ENCODE data around the gene THEMIS2. TPM values are rescaled to one million over a fixed set of nuclear protein-coding genes. Genes with fewer than 3 reads are reported as not detected.

THEMIS2 gene
- total and polyA plus RNA-seq, 9 donors: 2.8 to 5.8 (median 3.2) TPM

- no peaks in the 10 kb centered on the region for H3K36me3 ChIP-seq (ENCODE audit: control insufficient read depth, insufficient read depth, low read length)
- H3K4me3 ChIP-seq (ENCODE audit: low read length): peak overlapping the region; percentile 8
- H3K9me3 ChIP-seq (replicated peaks; ENCODE audit: control insufficient read depth, low read depth, low read length): no peaks in the 10 kb centered on the region
- peaks cover 26% of the 10 kb centered on the region for H3K4me1 ChIP-seq (ENCODE audit: control insufficient read depth, insufficient read depth, low read length)
- peak; percentile 38 for DNase-seq
- 71% methylated on average over 6 of the region's 16 CpGs for WGBS (ENCODE audit: insufficient coverage)
- peak overlapping the region; percentile 55 for H3K27ac ChIP-seq (ENCODE audit: low read length)
- peaks cover 23% of the 10 kb centered on the region for H3K27me3 ChIP-seq (ENCODE audit: control insufficient read depth, insufficient read depth, low read length)
These were observed 1.5 kb downstream of the THEMIS2 start for GRCh38 chr1:27873671-27874384.

- H3K4me3 ChIP-seq (ENCODE audit: low read length): no peak overlapping the region
- H3K27me3 ChIP-seq (ENCODE audit: control insufficient read depth, insufficient read depth, low read length): peaks cover 22% of the 10 kb centered on the region
- no peak overlapping the region for H3K27ac ChIP-seq (ENCODE audit: low read length)
- WGBS (ENCODE audit: insufficient coverage): 81% methylated on average over 18 of the region's 18 CpGs
- no peaks in the 10 kb centered on the region for H3K36me3 ChIP-seq (ENCODE audit: control insufficient read depth, insufficient read depth, low read length)
- DNase-seq: no peak
- H3K4me1 ChIP-seq (ENCODE audit: control insufficient read depth, insufficient read depth, low read length): peaks cover 31% of the 10 kb centered on the region
- H3K9me3 ChIP-seq (replicated peaks; ENCODE audit: control insufficient read depth, low read depth, low read length): no peaks in the 10 kb centered on the region
These were observed 4.2 kb downstream of the THEMIS2 start for GRCh38 chr1:27876341-27877114.

- Histone ChIP-seq H3K9me3 (replicated peaks; ENCODE audit: control insufficient read depth, low read depth, low read length) (no peaks in the 10 kb centered on the region), H3K4me1 (ENCODE audit: control insufficient read depth, insufficient read depth, low read length) (peaks cover 27% of the 10 kb centered on the region), H3K36me3 (ENCODE audit: control insufficient read depth, insufficient read depth, low read length) (no peaks in the 10 kb centered on the region), H3K27ac (ENCODE audit: low read length) (no peak overlapping the region), H3K4me3 (ENCODE audit: low read length) (no peak overlapping the region), H3K27me3 (ENCODE audit: control insufficient read depth, insufficient read depth, low read length) (peaks cover 17% of the 10 kb centered on the region)
- DNase-seq: no peak
- WGBS (ENCODE audit: insufficient coverage): no CpG with 5 or more reads among the region's 2 CpGs
These were observed 4.7 kb downstream of the THEMIS2 start for GRCh38 chr1:27877115-27877416.

- Histone ChIP-seq H3K27ac (ENCODE audit: low read length) (no peak overlapping the region), H3K36me3 (ENCODE audit: control insufficient read depth, insufficient read depth, low read length) (no peaks in the 10 kb centered on the region)
- DNase-seq: no peak
These were observed 5.7 kb downstream of the THEMIS2 start for GRCh38 chr1:27878039-27878438.

GRCh38 chr1:27878787-27879335 is 6.5 kb downstream of the THEMIS2 start:
- Histone ChIP-seq H3K4me1 (ENCODE audit: control insufficient read depth, insufficient read depth, low read length) (peaks cover 14% of the 10 kb centered on the region), H3K9me3 (replicated peaks; ENCODE audit: control insufficient read depth, low read depth, low read length) (no peaks in the 10 kb centered on the region), H3K27me3 (ENCODE audit: control insufficient read depth, insufficient read depth, low read length) (peaks cover 2% of the 10 kb centered on the region), H3K36me3 (ENCODE audit: control insufficient read depth, insufficient read depth, low read length) (no peaks in the 10 kb centered on the region), H3K27ac (ENCODE audit: low read length) (no peak overlapping the region), H3K4me3 (ENCODE audit: low read length) (no peak overlapping the region)
- no peak for DNase-seq
- 36% methylated on average over 7 of the region's 8 CpGs for WGBS (ENCODE audit: insufficient coverage)

More at GRCh38 chr1:27878039-27878438, 5.7 kb downstream of the THEMIS2 start:
- Histone ChIP-seq H3K9me3 (replicated peaks; ENCODE audit: control insufficient read depth, low read depth, low read length) (no peaks in the 10 kb centered on the region), H3K27me3 (ENCODE audit: control insufficient read depth, insufficient read depth, low read length) (peaks cover 10% of the 10 kb centered on the region), H3K4me3 (ENCODE audit: low read length) (no peak overlapping the region), H3K4me1 (ENCODE audit: control insufficient read depth, insufficient read depth, low read length) (peaks cover 20% of the 10 kb centered on the region)
- WGBS (ENCODE audit: insufficient coverage): 88% methylated on average over 2 of the region's 4 CpGs

GRCh38 chr1:27879374-27880082 is 7.2 kb downstream of the THEMIS2 start:
- Histone ChIP-seq H3K4me3 (ENCODE audit: low read length) (no peak overlapping the region), H3K9me3 (replicated peaks; ENCODE audit: control insufficient read depth, low read depth, low read length) (no peaks in the 10 kb centered on the region), H3K36me3 (ENCODE audit: control insufficient read depth, insufficient read depth, low read length) (no peaks in the 10 kb centered on the region), H3K4me1 (ENCODE audit: control insufficient read depth, insufficient read depth, low read length) (peaks cover 14% of the 10 kb centered on the region), H3K27me3 (ENCODE audit: control insufficient read depth, insufficient read depth, low read length) (no peaks in the 10 kb centered on the region), H3K27ac (ENCODE audit: low read length) (no peak overlapping the region)
- no peak for DNase-seq
- WGBS (ENCODE audit: insufficient coverage): 79% methylated on average over 7 of the region's 10 CpGs

- Histone ChIP-seq H3K9me3 (replicated peaks; ENCODE audit: control insufficient read depth, low read depth, low read length) (no peaks in the 10 kb centered on the region), H3K4me1 (ENCODE audit: control insufficient read depth, insufficient read depth, low read length) (peaks cover 19% of the 10 kb centered on the region), H3K4me3 (ENCODE audit: low read length) (no peak overlapping the region), H3K27me3 (ENCODE audit: control insufficient read depth, insufficient read depth, low read length) (no peaks in the 10 kb centered on the region), H3K27ac (ENCODE audit: low read length) (no peak overlapping the region), H3K36me3 (ENCODE audit: control insufficient read depth, insufficient read depth, low read length) (peaks cover 4% of the 10 kb centered on the region)
- DNase-seq: no peak
- WGBS (ENCODE audit: insufficient coverage): 100% methylated on average over 4 of the region's 6 CpGs
These were observed 10.2 kb downstream of the THEMIS2 start for GRCh38 chr1:27882543-27882903.

GRCh38 chr1:27883536-27883935 is 11.2 kb downstream of the THEMIS2 start:
- Histone ChIP-seq H3K36me3 (ENCODE audit: control insufficient read depth, insufficient read depth, low read length) (peaks cover 6% of the 10 kb centered on the region), H3K4me3 (ENCODE audit: low read length) (no peak overlapping the region), H3K9me3 (replicated peaks; ENCODE audit: control insufficient read depth, low read depth, low read length) (no peaks in the 10 kb centered on the region), H3K4me1 (ENCODE audit: control insufficient read depth, insufficient read depth, low read length) (peaks cover 19% of the 10 kb centered on the region), H3K27ac (ENCODE audit: low read length) (peak overlapping the region; percentile 6), H3K27me3 (ENCODE audit: control insufficient read depth, insufficient read depth, low read length) (no peaks in the 10 kb centered on the region)
- no peak for DNase-seq
- 82% methylated on average over 13 of the region's 13 CpGs for WGBS (ENCODE audit: insufficient coverage)

GRCh38 chr1:27884006-27884954 is 11.9 kb downstream of the THEMIS2 start:
- Histone ChIP-seq H3K4me1 (ENCODE audit: control insufficient read depth, insufficient read depth, low read length) (peaks cover 13% of the 10 kb centered on the region), H3K9me3 (replicated peaks; ENCODE audit: control insufficient read depth, low read depth, low read length) (no peaks in the 10 kb centered on the region), H3K27me3 (ENCODE audit: control insufficient read depth, insufficient read depth, low read length) (no peaks in the 10 kb centered on the region), H3K27ac (ENCODE audit: low read length) (peak overlapping the region; percentile 69), H3K36me3 (ENCODE audit: control insufficient read depth, insufficient read depth, low read length) (peaks cover 7% of the 10 kb centered on the region), H3K4me3 (ENCODE audit: low read length) (no peak overlapping the region)
- WGBS (ENCODE audit: insufficient coverage): 75% methylated on average over 17 of the region's 24 CpGs
- DNase-seq: peak; percentile 45
